Left kidney (tissue), 8 donors: ENCODE results near the gene OLFML3. TPM values are rescaled to one million over a fixed set of nuclear protein-coding genes. Genes with fewer than 3 reads are reported as not detected.

Experiments
- DNase-seq: peaks from one replicate; pipeline ENCODE4 v3.0.0-alpha.2; 2013
- long read RNA-seq, 8 donors: transcript quantifications; one replicate each; lab custom pipeline, GENCODE V29; 2026
- polyA plus RNA-seq: library from polyadenylated mRNA; unstranded; fragments of 120-200 nt; gene quantifications from one replicate; pipeline ENCODE4 v1.2.1, GENCODE V29; 2013; ENCODE audit not compliant: insufficient read length

Gene OLFML3, protein sequence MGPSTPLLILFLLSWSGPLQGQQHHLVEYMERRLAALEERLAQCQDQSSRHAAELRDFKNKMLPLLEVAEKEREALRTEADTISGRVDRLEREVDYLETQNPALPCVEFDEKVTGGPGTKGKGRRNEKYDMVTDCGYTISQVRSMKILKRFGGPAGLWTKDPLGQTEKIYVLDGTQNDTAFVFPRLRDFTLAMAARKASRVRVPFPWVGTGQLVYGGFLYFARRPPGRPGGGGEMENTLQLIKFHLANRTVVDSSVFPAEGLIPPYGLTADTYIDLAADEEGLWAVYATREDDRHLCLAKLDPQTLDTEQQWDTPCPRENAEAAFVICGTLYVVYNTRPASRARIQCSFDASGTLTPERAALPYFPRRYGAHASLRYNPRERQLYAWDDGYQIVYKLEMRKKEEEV
- 131 TPM for polyA plus RNA-seq
- long read RNA-seq, donor 1, transcript OLFML3-201 (3 exons, 1,780 nt) = major isoform, 52 of 171 reads
- long read RNA-seq, donor 1, transcript OLFML3-204 (2 exons, 2,063 nt) = minor isoform, 5 of 171 reads
- long read RNA-seq, donor 1, partial matches to known transcripts = 112 of 171 reads
- long read RNA-seq, donor 1, other reads (novel, unspliced or antisense) = 0 of 171 reads
- long read RNA-seq, donor 2, transcript OLFML3-201 (3 exons, 1,780 nt) = major isoform, 72 of 87 reads
- long read RNA-seq, donor 2, partial matches to known transcripts = 12 of 87 reads
- long read RNA-seq, donor 2, other reads (novel, unspliced or antisense) = 0 of 87 reads
- long read RNA-seq, donor 3, transcript OLFML3-201 (3 exons, 1,780 nt) = major isoform, 32 of 43 reads
- long read RNA-seq, donor 3, partial matches to known transcripts = 8 of 43 reads
- long read RNA-seq, donor 3, other reads (novel, unspliced or antisense) = 0 of 43 reads
- long read RNA-seq, donor 4, transcript OLFML3-201 (3 exons, 1,780 nt) = major isoform, 7 of 8 reads
- long read RNA-seq, donor 4, partial matches to known transcripts = 0 of 8 reads
- long read RNA-seq, donor 4, other reads (novel, unspliced or antisense) = 0 of 8 reads
- long read RNA-seq, donor 5, transcript OLFML3-204 (2 exons, 2,063 nt) = minor isoform, 5 of 90 reads
- long read RNA-seq, donor 5, transcript OLFML3-201 (3 exons, 1,780 nt) = major isoform, 74 of 90 reads
- long read RNA-seq, donor 5, partial matches to known transcripts = 9 of 90 reads
- long read RNA-seq, donor 5, other reads (novel, unspliced or antisense) = 0 of 90 reads
- long read RNA-seq, donor 6, transcript OLFML3-201 (3 exons, 1,780 nt) = major isoform, 52 of 77 reads
- long read RNA-seq, donor 6, transcript OLFML3-204 (2 exons, 2,063 nt) = minor isoform, 10 of 77 reads
- long read RNA-seq, donor 6, partial matches to known transcripts = 15 of 77 reads
- long read RNA-seq, donor 6, other reads (novel, unspliced or antisense) = 0 of 77 reads
- long read RNA-seq, donor 7, transcript OLFML3-204 (2 exons, 2,063 nt) = minor isoform, 9 of 100 reads
- long read RNA-seq, donor 7, transcript OLFML3-201 (3 exons, 1,780 nt) = major isoform, 78 of 100 reads
- long read RNA-seq, donor 7, partial matches to known transcripts = 13 of 100 reads
- long read RNA-seq, donor 7, other reads (novel, unspliced or antisense) = 0 of 100 reads
- long read RNA-seq, donor 8, transcript OLFML3-201 (3 exons, 1,780 nt) = major isoform, 19 of 21 reads
- long read RNA-seq, donor 8, partial matches to known transcripts = 0 of 21 reads
- long read RNA-seq, donor 8, other reads (novel, unspliced or antisense) = 0 of 21 reads

DNA sequence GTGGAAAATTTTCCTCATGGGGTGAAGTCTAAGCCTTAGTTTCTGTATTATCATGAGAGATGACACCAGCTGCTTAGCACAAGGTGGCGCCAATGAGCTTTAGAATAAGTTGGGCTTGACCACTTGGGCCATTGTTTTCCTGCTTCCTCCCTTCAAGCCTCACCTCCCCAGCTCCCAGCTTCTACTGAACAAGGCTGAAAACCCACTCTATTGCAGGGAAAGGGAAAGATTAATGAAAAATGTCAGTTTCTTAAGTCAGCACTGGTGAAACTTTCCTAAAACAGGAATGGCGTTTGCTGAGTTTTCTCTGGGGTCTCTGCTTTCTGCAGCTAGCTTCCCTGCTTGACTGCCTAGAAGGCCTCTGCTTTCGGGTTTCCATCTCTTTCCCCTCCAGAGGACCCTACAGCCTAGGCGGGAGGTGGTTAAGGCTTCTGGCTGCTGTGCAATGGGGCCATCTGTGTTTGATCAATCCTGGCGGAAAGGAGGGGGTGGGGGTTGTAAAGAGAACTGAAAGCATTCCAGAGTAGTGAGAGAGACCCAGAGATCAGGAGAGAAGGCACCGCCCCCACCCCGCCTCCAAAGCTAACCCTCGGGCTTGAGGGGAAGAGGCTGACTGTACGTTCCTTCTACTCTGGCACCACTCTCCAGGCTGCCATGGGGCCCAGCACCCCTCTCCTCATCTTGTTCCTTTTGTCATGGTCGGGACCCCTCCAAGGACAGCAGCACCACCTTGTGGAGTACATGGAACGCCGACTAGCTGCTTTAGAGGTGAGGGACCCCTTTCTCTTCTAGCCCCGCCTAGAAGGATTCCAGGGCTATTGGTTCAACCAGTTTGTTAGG is at the start of gene OLFML3:
OLFML3 (plus strand) TSS at position 612 of the 840 bp plus-strand sequence; CDS start at position 655, 43 bp downstream.
- peak; percentile 95 for DNase-seq

GRCh38 chr1:113929750-113930498 is 49.4 kb upstream of the OLFML3 start:
- DNase-seq = peak; percentile 35

- peak; percentile 57 for DNase-seq
Measured at GRCh38 chr1:113930499-113931161, 48.6 kb upstream of the OLFML3 start.

DNA sequence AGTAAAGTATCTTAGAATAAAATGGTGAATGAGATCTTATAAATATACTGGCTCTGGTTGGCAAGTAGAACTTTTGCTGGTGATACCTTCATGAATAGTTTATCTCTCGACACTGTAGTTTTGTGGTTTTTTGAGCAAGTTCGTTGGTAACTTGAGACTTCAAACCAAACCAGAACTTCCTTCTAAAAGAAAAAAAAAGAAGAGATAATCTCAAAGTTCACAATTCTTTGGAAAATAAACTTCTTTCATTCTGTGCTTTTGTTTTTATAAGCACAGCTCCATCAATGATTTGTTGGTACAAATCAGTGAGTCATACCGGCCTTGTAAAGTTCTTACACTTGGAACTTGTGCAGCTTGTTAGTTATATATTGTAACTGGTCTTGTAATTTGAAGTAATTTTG is 47.8 kb upstream of the OLFML3 start:
- DNase-seq = no peak

DNA sequence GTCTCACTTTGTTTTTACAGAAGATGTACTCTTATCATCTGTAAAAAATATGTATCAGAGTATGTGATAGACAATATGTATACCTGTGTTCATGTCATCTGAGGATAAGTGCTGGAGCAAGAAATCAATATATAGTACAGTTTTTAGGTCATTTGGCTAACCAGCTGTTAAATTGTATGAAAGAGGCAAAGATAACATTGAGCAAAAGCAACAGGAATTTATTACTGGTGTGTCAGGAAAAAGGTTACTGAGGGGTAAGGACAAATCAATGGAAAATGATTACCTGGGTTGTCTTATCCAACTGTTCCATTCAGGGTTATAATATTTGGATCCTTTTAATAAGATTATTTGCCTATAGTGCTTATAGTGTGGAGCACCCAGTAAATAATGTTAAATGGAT is 45.3 kb upstream of the OLFML3 start:
- no peak for DNase-seq

- no peak for DNase-seq
Measured at GRCh38 chr1:113934511-113935055, 44.7 kb upstream of the OLFML3 start.

GRCh38 chr1:113935176-113935575 is 44.1 kb upstream of the OLFML3 start:
- DNase-seq = no peak

- DNase-seq = no peak
Measured at GRCh38 chr1:113935970-113936369, 43.3 kb upstream of the OLFML3 start.

DNA sequence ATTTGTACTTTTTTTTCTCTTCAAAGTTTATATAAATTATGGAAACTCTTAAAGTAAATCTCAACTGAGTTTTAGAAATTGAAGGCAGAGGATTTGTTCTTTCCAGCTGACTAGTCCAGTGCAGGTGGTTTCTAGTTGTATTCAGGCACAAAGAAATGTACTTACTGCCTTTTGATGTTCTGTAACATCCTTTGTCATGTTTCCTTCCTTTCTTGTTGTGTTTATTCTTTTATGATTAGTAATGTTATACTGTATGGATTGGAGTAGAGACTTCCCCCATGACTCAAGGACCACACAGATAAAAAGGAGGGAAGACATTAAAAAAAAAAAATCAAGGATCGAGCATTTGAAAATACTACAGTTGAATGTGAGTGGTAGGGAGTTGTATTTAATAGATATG is 42.1 kb upstream of the OLFML3 start:
- DNase-seq = no peak

GRCh38 chr1:113938192-113938591 is 41.1 kb upstream of the OLFML3 start:
- no peak for DNase-seq

DNA sequence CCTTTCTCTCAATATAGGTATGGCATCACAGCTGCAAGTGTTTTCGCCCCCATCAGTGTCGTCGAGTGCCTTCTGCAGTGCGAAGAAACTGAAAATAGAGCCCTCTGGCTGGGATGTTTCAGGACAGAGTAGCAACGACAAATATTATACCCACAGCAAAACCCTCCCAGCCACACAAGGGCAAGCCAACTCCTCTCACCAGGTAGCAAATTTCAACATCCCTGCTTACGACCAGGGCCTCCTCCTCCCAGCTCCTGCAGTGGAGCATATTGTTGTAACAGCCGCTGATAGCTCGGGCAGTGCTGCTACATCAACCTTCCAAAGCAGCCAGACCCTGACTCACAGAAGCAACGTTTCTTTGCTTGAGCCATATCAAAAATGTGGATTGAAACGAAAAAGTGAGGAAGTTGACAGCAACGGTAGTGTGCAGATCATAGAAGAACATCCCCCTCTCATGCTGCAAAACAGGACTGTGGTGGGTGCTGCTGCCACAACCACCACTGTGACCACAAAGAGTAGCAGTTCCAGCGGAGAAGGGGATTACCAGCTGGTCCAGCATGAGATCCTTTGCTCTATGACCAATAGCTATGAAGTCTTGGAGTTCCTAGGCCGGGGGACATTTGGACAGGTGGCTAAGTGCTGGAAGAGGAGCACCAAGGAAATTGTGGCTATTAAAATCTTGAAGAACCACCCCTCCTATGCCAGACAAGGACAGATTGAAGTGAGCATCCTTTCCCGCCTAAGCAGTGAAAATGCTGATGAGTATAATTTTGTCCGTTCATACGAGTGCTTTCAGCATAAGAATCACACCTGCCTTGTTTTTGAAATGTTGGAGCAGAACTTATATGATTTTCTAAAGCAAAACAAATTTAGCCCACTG is 38.7 kb upstream of the OLFML3 start:
- no peak for DNase-seq

GRCh38 chr1:113941245-113941559 is 38.1 kb upstream of the OLFML3 start:
- no peak for DNase-seq

- no peak for DNase-seq
Measured at GRCh38 chr1:113942527-113942926, 36.7 kb upstream of the OLFML3 start.

GRCh38 chr1:113943028-113943811 is 36.1 kb upstream of the OLFML3 start:
- no peak for DNase-seq

DNA sequence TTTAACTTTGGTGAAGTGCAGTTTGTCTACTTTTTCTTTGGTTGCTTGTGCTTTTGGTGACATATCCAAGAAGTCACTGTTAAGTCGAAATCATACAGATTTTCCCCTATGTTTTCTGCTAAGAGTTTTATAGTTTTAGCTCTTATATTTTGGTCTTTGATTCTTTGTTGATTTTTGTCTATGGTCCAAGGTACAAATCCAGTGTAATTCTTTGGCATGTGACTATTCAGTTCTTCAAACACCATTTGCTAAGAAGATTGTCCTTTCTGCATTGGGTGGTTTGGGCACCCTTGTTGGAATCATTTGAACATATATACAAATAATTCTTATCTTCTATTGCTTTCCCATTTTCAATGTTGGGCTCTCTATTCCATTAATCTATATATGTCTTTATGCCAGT is 33.9 kb upstream of the OLFML3 start:
- DNase-seq = no peak

DNA sequence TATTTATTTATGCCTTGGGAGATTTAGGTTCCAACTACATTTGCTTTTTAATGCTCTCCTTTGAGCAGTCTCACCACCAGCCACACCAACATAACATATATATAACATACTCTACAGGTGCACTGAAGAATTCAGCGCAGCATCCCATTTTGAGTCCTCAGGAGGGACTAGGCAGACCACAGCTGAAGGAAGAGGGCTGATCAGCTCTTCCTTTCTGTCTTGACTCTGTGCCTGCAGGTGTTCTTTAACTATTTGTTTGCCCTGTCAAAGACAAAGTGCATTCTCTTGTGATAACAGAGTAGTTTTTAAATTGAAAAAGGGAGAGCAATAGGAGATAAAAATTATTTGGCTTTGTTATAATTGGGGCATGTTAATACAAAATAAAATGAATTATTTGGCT is 33.2 kb upstream of the OLFML3 start:
- DNase-seq = no peak
